Measurements from ENCODE around the gene RNASE7.

The RNASE7 gene

GRCh38 chr14:21043974-21044618 lies 1.9 kb downstream of the RNASE7 start:
- DNase-seq: no peak

DNA sequence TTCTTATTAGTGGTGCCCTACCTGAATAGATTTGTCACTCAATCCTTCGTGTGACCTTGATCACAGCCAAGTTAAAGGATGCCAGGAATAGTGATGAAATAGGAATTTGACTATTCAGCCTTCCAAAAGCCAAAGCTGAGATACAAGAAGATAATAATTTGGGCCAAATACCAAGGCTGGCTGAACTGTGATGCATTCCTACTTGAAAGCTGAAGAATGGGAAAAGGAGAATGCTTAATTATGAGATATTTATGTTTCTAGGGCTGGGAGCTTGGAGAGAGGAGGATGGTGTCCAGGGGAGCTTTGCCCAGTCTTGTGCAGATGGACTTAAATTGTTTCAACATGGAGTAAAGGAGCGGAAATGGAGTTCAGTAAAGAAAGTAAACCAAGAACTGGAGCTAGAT lies 5.2 kb downstream of the RNASE7 start:
- no peak for DNase-seq

DNA sequence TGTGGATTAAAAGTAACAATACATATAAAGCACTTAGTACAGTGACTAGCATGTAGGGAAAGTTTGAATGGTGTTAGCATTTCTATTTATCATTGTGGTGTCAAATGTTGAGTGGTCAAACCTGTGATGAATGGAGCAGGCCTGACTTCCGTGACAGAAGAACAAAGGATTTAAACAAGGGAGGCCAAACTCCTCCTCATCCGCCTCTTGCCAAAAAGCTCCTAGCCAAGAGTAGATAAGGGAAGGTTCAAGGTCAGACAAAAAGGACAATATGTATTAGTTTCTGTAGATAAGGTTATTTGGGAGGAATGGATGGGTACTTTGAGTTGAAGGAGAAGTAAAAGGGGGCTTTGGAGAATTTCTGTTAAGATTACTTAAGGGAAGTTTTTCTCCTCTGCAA lies 6.5 kb downstream of the RNASE7 start:
- no peak for DNase-seq

GRCh38 chr14:21049271-21049673 lies 7.1 kb downstream of the RNASE7 start:
- no peak for DNase-seq

DNA sequence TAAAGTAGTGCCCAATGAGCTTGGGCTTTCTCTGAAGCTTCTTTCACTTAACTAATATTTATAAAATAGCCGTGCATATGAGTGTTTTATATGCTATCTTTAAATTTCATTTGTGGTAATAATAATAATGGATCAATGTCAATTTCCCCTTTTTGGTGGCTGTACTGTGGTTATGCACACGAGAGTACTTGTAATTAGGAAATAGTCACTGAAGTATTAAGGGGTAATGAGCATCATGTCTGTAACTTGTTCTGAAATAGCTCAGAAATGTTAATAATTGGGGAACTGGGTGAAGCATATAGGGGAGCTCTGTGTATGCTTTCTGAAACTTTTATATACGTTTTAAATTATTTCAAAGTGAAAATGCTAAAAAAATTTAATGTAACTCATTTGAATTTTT lies 8.4 kb downstream of the RNASE7 start:
- no peak for DNase-seq

DNA sequence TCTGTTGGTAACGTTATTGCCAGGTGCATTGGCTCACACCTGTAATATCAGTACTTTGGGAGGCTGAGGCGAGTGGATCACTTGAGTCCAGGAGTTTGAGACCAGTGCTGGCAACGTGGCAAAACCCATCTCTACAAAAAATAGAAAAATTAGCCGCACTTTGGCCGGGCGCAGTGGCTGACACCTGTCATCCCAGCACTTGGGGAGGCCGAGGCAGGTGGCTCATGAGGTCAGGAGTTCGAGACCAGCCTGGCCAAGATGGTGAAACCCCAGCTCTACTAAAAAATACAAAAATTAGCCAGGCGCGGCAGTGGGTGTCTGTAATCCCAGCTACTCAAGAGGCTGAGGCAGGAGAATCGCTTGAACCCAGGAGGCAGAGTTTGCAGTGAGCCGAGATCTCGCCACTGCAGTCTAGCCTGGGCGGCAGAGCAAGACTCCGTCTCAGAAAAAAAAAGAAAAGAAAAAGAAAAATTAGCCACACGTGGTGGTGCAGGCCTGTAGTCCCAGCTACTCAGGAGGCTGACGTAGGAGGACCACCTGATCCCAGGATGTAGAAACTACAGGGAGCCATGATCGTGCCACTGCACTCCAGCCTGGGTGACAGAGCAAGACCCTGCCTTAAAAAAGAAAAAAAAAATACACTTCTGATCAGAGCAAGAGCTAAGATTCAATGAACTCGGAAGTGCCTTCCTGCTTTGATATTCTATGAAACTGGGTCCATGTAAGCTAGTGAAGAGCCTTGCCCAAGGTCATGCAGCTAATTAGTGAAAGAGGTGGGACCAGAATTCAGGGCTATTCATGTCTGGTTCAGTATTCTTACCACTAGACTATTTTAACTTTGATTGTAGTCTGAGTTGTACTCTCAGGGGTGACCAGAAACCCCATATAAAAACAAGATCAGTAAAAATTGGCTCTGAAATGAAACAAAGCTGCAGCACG lies 11.3 kb downstream of the RNASE7 start:
- DNase-seq: no peak

- no peak for DNase-seq
Measured at GRCh38 chr14:21054123-21054767, 12.1 kb downstream of the RNASE7 start.

DNA sequence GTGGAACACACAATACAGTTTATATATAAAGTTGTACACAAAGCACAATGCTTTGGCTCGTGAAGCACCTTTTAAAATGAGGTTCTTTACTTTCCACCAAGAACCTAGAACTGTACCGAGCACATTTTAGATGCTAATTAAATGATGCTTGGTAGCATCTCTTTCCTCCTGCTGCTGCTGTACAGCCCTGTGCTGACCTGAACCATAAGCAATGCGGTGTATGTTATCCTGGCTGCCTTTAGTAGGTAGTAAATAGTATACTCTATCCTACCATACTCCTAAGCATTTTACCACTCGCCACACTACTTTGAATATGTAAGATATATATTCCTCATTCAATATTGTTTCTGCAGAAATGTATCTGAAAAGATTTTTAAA lies 12.6 kb downstream of the RNASE7 start:
- DNase-seq: no peak

- no peak for DNase-seq
Measured at GRCh38 chr14:21055432-21056117, 13.4 kb downstream of the RNASE7 start.

DNA sequence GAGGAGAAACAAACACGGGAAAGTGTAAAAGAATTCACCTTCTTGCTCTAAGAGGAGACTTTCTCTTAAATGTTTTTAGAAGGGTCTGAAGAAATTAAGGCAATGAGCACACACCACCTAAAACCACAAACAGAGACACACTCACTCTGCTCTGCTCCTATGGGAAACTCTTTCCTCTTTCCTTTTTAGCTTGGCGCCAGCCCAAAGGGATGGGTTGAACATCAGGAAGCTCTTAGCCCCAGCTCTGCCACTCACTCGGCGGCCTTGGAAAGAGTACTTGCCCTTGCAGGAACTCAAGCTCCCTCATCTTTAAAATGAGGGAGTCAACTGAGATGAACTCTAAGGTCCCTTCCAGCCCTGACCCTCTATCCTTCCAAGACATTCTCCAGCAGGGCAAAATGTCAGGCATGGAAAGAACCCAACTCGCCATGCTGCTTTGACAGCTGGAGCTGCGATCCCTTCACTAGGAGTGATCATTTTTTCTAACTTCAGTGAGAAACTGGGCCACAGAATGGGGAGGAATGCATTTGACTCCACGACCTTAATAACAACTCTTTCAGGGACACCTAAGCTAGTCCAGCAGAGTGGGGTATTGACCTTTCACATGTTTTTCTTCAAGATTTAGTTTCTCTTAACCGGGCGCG lies 14.5 kb downstream of the RNASE7 start:
- no peak for DNase-seq

DNA sequence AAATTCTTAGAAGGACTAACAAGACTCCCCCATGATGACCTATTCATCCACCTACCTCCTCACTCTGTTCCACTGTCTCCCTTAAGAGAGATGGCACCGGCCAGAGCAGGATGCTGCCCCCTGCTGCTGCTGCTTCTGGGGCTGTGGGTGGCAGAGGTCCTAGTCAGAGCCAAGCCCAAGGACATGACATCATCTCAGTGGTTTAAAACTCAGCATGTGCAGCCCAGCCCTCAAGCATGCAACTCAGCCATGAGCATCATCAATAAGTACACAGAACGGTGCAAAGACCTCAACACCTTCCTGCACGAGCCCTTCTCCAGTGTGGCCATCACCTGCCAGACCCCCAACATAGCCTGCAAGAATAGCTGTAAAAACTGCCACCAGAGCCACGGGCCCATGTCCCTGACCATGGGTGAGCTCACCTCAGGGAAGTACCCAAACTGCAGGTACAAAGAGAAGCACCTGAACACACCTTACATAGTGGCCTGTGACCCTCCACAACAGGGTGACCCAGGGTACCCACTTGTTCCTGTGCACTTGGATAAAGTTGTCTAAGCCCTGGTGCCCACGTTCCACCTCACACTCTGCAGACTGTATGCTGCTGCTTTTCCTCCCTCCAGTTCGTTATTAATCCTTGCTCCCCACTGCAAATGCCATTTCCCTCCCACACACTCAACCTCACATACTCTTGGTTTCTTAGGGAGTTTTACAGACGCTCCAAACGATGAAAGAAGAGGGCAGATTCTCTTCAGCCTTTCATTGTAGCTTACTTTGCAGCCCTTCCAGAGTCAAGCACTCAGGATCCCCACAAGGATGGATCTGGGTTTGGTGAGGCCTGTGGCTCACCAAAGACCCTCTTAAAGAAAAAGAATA lies 15.9 kb downstream of the RNASE7 start, which contains the start of gene RNASE8:
Gene RNASE8, plus strand, starts transcription at position 20 of the 873 bp plus-strand sequence. Its CDS starts 71 bp downstream, at position 91.
- DNase-seq: no peak

DNA sequence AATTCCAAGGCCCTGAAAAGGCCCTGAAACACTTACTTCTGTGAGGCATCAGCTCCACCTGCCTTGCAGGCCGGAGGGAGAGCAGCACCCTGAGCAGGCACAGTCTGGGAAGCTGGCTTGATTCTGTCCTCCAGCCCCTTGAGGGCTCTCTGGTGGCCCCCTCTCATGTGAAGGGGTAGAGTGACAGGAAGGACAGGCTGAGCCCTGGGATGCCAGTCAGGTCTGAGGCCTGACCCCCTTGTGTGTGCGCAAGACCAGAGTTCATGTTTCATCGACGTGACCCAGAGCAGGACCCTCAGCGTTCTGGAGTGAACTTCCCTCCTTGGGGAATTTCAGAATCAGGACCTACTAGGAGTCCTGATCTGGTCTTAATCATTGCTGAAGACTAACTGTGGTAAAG lies 16.7 kb downstream of the RNASE7 start:
- no peak for DNase-seq

GRCh38 chr14:21059842-21060613 lies 17.9 kb downstream of the RNASE7 start:
- no peak for DNase-seq

GRCh38 chr14:21060614-21061346 lies 18.6 kb downstream of the RNASE7 start:
- DNase-seq: no peak

DNA sequence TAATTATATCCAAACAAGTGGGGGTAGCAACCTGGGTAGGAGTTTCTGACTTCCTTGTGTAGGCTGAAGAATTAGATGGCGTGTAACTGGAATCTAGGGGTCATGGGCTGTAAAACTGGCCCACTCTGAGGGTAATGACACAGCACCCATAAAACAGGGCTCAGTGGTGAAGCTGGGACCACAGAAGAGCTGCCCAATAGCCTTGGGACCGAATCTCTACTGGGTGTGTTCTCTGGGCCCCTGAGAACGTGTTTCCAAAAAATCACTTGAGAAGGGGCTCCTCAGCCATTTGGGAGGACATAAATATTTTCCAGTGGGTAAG lies 19.1 kb downstream of the RNASE7 start:
- no peak for DNase-seq

- no peak for DNase-seq
Measured at GRCh38 chr14:21063479-21063878, 21.3 kb downstream of the RNASE7 start.

DNA sequence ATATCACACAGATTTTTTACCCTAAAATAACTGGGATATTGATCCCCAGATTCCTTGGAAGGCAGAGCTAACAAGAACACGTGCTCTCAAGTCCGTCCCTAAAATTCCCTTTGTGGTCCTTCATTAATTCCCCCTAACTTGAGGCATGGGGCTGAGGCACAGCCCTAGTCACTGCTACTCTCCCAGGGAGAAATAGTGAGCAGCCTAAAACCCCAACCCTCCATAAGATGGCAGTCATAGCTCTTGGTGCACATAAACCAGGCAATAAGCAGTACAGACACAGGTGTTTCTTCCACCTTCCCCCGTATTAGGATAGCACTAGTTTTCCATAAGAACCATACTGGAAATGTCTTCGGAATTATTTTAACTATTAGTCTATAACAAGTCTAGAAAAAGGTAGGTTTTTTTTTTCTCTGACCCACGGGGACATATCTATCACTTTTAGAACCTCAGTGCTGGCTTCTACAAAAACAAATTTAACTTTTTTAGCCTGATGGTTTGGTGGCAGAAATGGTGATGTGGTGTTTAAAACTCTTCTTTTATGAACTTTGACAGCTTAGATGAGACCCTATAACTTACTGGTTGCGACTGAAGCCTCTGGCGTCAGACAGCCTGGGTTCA lies 24.8 kb downstream of the RNASE7 start:
- DNase-seq: peak; percentile 17

DNA sequence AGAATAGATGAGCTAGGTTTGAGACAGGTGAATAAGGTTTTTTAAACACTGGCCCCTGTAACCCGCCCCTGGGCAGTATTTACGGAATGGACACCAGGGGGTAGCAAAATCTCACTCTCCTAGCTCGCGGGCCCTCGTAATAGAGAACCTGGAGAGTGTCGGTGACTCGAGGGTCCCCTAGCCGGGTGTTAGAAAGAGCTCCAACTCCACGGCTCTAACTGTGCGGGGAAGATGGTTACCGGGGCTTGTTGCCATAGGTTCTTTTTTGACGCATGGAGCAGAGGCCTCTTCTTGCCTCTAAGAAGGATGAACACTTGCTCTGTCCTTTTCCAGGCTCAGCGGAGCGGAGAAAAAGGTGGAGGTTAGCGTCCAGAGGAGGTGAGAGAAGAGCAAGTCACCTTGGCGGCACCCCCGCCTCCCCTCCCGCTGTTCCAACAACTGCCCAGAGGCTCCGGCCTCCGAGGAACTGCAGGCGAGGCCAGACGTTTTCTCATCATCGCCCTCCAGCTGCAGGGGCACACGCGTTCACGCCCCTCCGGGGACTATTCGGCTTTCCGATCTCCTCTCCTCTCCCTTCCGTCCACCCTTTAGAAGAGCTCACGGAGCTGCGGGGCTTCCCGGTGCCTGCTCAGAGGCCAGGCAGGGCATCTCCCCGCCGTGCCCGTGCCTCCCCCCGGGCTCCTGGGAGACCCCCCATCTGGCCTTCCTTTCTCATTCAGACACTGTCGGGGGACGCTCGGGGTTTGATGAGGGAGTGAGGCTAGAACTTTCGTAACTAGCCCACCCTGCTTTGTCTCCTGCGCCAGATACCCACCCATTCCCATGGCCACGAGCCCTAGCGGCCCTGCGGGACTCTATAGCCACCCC lies 26.6 kb downstream of the RNASE7 start:
- DNase-seq: peak; percentile 63
